Upper lobe of left lung (tissue), 4 donors: ENCODE results near the gene OTX2.

Experiments used
- CTCF ChIP-seq, 6 experiments: fragments of 450-650 bp in 4 of 6; fragments of 200-600 bp in 2 of 6; sonication (generic) in 2 of 6; IDR thresholded peaks; one replicate each; pipeline ENCODE4 v1.5.1; 2016 to 2019; ENCODE audit warnings: antibody characterized with exemption in 6 of 6
- POLR2AphosphoS5 ChIP-seq, 2 donors: sonication (generic); formaldehyde crosslinking; IDR thresholded peaks; one replicate each; pipeline ENCODE4 v1.5.1; 2017; ENCODE audit warnings: antibody characterized with exemption in 2 of 2

GRCh38 chr14:56760164-56760914 lies 49.9 kb downstream of the OTX2 start:
- TF ChIP-seq CTCF (IDR thresholded peaks at IDR 0.05) (no peak), POLR2AphosphoS5 (IDR thresholded peaks at IDR 0.05) (no peak)
